H1 (cell line): ENCODE results near the gene ILF2. TPM values are rescaled to one million over a fixed set of nuclear protein-coding genes. Genes with fewer than 3 reads are reported as not detected.

Experiments used
- ATF2 ChIP-seq: IDR thresholded peaks from 2 replicates; pipeline ENCODE4 v1.6.1; 2012; ENCODE audit warnings: low read length, inconsistent platforms
- polyA plus RNA-seq, 7 experiments: library from polyadenylated mRNA; depleted of rRNA in 3 of 7; stranded (reverse) in 5 of 7; unstranded in 2 of 7; fragments of >200 nt in 5 of 7; fragments of 200-250 nt in 2 of 7; gene quantifications; 1 replicate in 5 of 7; 2 replicates in 1 of 7; 4 replicates in 1 of 7; pipeline versions ENCODE4 v1.2.1 to v1.2.3, GENCODE V29; 2011 to 2013; ENCODE audit warnings: missing spikeins in 2 of 7, mixed read lengths in 2 of 7
- total RNA-seq: library from RNA; stranded (reverse); fragmentation: NEBNext Ultra II Directional; extraction: Animal tissue kit (Norgen Biotek cat#: 25700); gene quantifications from 2 replicates; pipeline ENCODE4 v1.2.1, GENCODE V29; 2021

ILF2 gene
- total and polyA plus RNA-seq, 2 of the 8 experiments (the other 6 are each of a cell fraction or from before 2014, with no cell fraction given) = 389 to 474 TPM

GRCh38 chr1:153648000-153648643 is 22.7 kb downstream of the ILF2 start (continued):
- no peak for TF ChIP-seq ATF2
- TF ChIP-seq, all 59 proteins: peak for 2
